Measurements from ENCODE around the gene BATF2.

BATF2 gene

GRCh38 chr11:64959498-64959897 is 37.3 kb downstream of the BATF2 start:
- Histone ChIP-seq H3K4me3 (ENCODE audit: low read depth, low read length) (no peak overlapping the region), H3K79me1 (ENCODE audit: low read length) (no peaks in the 10 kb centered on the region), H2BK5ac (ENCODE audit: low read depth, low read length, poor library complexity) (no peak overlapping the region), H4K12ac (ENCODE audit: low read depth, low read length) (no peak overlapping the region), H2BK12ac (ENCODE audit: low read length) (no peak overlapping the region), H4K8ac (ENCODE audit: low read depth, low read length) (no peak overlapping the region), H3K14ac (ENCODE audit: low read length) (no peak overlapping the region), H4K91ac (ENCODE audit: low read depth, low read length) (no peak overlapping the region), H2AK5ac (ENCODE audit: low read length) (no peak overlapping the region), H2AFZ (ENCODE audit: insufficient read depth, low read length, poor library complexity) (no peak overlapping the region), H3K18ac (ENCODE audit: low read length) (no peak overlapping the region), H3K4ac (ENCODE audit: low read depth, low read length) (no peak overlapping the region), H3K9me3 (ENCODE audit: insufficient read depth, low read depth, low read length) (no peaks in the 10 kb centered on the region), H3K4me2 (ENCODE audit: low read length) (no peak overlapping the region), H2BK120ac (ENCODE audit: insufficient read depth, low read length, poor library complexity) (no peak overlapping the region), H3K79me2 (ENCODE audit: control insufficient read depth, insufficient read depth, low read length, poor library complexity) (no peaks in the 10 kb centered on the region), H3K4me1 (ENCODE audit: control insufficient read depth in 1 of 2, insufficient read depth in 2 of 2, low read length in 2 of 2) (no peaks in the 10 kb centered on the region), H3K23ac (ENCODE audit: low read length) (no peak overlapping the region), H3K27me3 (ENCODE audit: insufficient read depth, low read length) (no peaks in the 10 kb centered on the region), H3K27ac (ENCODE audit: low read depth, low read length) (no peak overlapping the region), H3K9ac (ENCODE audit: low read length) (no peak overlapping the region), H3K36me3 (ENCODE audit: control insufficient read depth in 1 of 2, insufficient read depth in 2 of 2, low read length in 2 of 2) (no peaks in the 10 kb centered on the region)
- WGBS (ENCODE audit: extremely low coverage, insufficient coverage, insufficient read length) = no CpG with 5 or more reads among the region's 3 CpGs
- no peak for DNase-seq

- DNase-seq = no peak
- Histone ChIP-seq H2AK5ac (ENCODE audit: low read length) (no peak overlapping the region), H2BK5ac (ENCODE audit: low read depth, low read length, poor library complexity) (no peak overlapping the region), H3K9me3 (ENCODE audit: insufficient read depth, low read depth, low read length) (no peaks in the 10 kb centered on the region), H3K9ac (ENCODE audit: low read length) (no peak overlapping the region), H4K91ac (ENCODE audit: low read depth, low read length) (no peak overlapping the region), H3K4me2 (ENCODE audit: low read length) (no peak overlapping the region), H3K36me3 (ENCODE audit: control insufficient read depth in 1 of 2, insufficient read depth in 2 of 2, low read length in 2 of 2) (no peaks in the 10 kb centered on the region), H3K4ac (ENCODE audit: low read depth, low read length) (no peak overlapping the region), H4K12ac (ENCODE audit: low read depth, low read length) (no peak overlapping the region), H3K27ac (ENCODE audit: low read depth, low read length) (no peak overlapping the region), H3K79me1 (ENCODE audit: low read length) (no peaks in the 10 kb centered on the region), H3K14ac (ENCODE audit: low read length) (no peak overlapping the region), H2AFZ (ENCODE audit: insufficient read depth, low read length, poor library complexity) (no peak overlapping the region), H2BK120ac (ENCODE audit: insufficient read depth, low read length, poor library complexity) (no peak overlapping the region), H3K27me3 (ENCODE audit: insufficient read depth, low read length) (no peaks in the 10 kb centered on the region), H3K4me3 (ENCODE audit: low read depth, low read length) (no peak overlapping the region), H4K8ac (ENCODE audit: low read depth, low read length) (no peak overlapping the region), H3K23ac (ENCODE audit: low read length) (no peak overlapping the region), H3K18ac (ENCODE audit: low read length) (no peak overlapping the region), H2BK12ac (ENCODE audit: low read length) (no peak overlapping the region), H3K79me2 (ENCODE audit: control insufficient read depth, insufficient read depth, low read length, poor library complexity) (no peaks in the 10 kb centered on the region), H3K4me1 (ENCODE audit: control insufficient read depth in 1 of 2, insufficient read depth in 2 of 2, low read length in 2 of 2) (no peaks in the 10 kb centered on the region)
- no CpG with 5 or more reads among the region's 5 CpGs for WGBS (ENCODE audit: extremely low coverage, insufficient coverage, insufficient read length)
Measured at GRCh38 chr11:64954201-64954600, 42.6 kb downstream of the BATF2 start.

GRCh38 chr11:64951529-64951928 is 45.2 kb downstream of the BATF2 start:
- H3K4me2 ChIP-seq (ENCODE audit: low read length) = no peak overlapping the region
- no peak overlapping the region for H2AK5ac ChIP-seq (ENCODE audit: low read length)
- H3K4ac ChIP-seq (ENCODE audit: low read depth, low read length) = no peak overlapping the region
- no peak overlapping the region for H3K4me3 ChIP-seq (ENCODE audit: low read depth, low read length)
- H3K18ac ChIP-seq (ENCODE audit: low read length) = no peak overlapping the region
- H2AFZ ChIP-seq (ENCODE audit: insufficient read depth, low read length, poor library complexity) = no peak overlapping the region
- H3K23ac ChIP-seq (ENCODE audit: low read length) = no peak overlapping the region
- no peak overlapping the region for H4K8ac ChIP-seq (ENCODE audit: low read depth, low read length)
- no peak overlapping the region for H2BK5ac ChIP-seq (ENCODE audit: low read depth, low read length, poor library complexity)
- WGBS (ENCODE audit: extremely low coverage, insufficient coverage, insufficient read length) = no CpG with 5 or more reads among the region's 4 CpGs
- H3K36me3 ChIP-seq (ENCODE audit: control insufficient read depth in 1 of 2, insufficient read depth in 2 of 2, low read length in 2 of 2) = no peaks in the 10 kb centered on the region
- no peak overlapping the region for H2BK120ac ChIP-seq (ENCODE audit: insufficient read depth, low read length, poor library complexity)
- H3K79me2 ChIP-seq (ENCODE audit: control insufficient read depth, insufficient read depth, low read length, poor library complexity) = no peaks in the 10 kb centered on the region
- H3K27me3 ChIP-seq (ENCODE audit: insufficient read depth, low read length) = no peaks in the 10 kb centered on the region
- H4K12ac ChIP-seq (ENCODE audit: low read depth, low read length) = no peak overlapping the region
- H3K4me1 ChIP-seq (ENCODE audit: control insufficient read depth in 1 of 2, insufficient read depth in 2 of 2, low read length in 2 of 2) = no peaks in the 10 kb centered on the region
- no peak overlapping the region for H3K27ac ChIP-seq (ENCODE audit: low read depth, low read length)
- no peak overlapping the region for H4K91ac ChIP-seq (ENCODE audit: low read depth, low read length)
- DNase-seq = no peak
- H3K9me3 ChIP-seq (ENCODE audit: insufficient read depth, low read depth, low read length) = no peaks in the 10 kb centered on the region
- H3K14ac ChIP-seq (ENCODE audit: low read length) = no peak overlapping the region
- no peaks in the 10 kb centered on the region for H3K79me1 ChIP-seq (ENCODE audit: low read length)
- H3K9ac ChIP-seq (ENCODE audit: low read length) = no peak overlapping the region
- H2BK12ac ChIP-seq (ENCODE audit: low read length) = no peak overlapping the region

GRCh38 chr11:64947208-64947814 is 49.5 kb downstream of the BATF2 start:
- no peak overlapping the region for H3K4me2 ChIP-seq (ENCODE audit: low read length)
- H2BK120ac ChIP-seq (ENCODE audit: insufficient read depth, low read length, poor library complexity) = no peak overlapping the region

More at GRCh38 chr11:64947208-64947814, 49.5 kb downstream of the BATF2 start:
- no peaks in the 10 kb centered on the region for H3K36me3 ChIP-seq (ENCODE audit: control insufficient read depth in 1 of 2, insufficient read depth in 2 of 2, low read length in 2 of 2)
- H3K4me1 ChIP-seq (ENCODE audit: control insufficient read depth in 1 of 2, insufficient read depth in 2 of 2, low read length in 2 of 2) = no peaks in the 10 kb centered on the region
- no peaks in the 10 kb centered on the region for H3K9me3 ChIP-seq (ENCODE audit: insufficient read depth, low read depth, low read length)
- H4K8ac ChIP-seq (ENCODE audit: low read depth, low read length) = no peak overlapping the region
- no peak overlapping the region for H2BK5ac ChIP-seq (ENCODE audit: low read depth, low read length, poor library complexity)
- no peak overlapping the region for H3K18ac ChIP-seq (ENCODE audit: low read length)
- no peak overlapping the region for H4K12ac ChIP-seq (ENCODE audit: low read depth, low read length)
- no peak overlapping the region for H2BK12ac ChIP-seq (ENCODE audit: low read length)
- H3K4ac ChIP-seq (ENCODE audit: low read depth, low read length) = no peak overlapping the region
- no peak overlapping the region for H3K23ac ChIP-seq (ENCODE audit: low read length)
- no peak overlapping the region for H3K27ac ChIP-seq (ENCODE audit: low read depth, low read length)
- no peak overlapping the region for H2AFZ ChIP-seq (ENCODE audit: insufficient read depth, low read length, poor library complexity)
- no peak overlapping the region for H3K14ac ChIP-seq (ENCODE audit: low read length)
- no peak overlapping the region for H2AK5ac ChIP-seq (ENCODE audit: low read length)
- no peaks in the 10 kb centered on the region for H3K79me1 ChIP-seq (ENCODE audit: low read length)
- no peak overlapping the region for H3K9ac ChIP-seq (ENCODE audit: low read length)
- H3K27me3 ChIP-seq (ENCODE audit: insufficient read depth, low read length) = peaks cover 2% of the 10 kb centered on the region
- H3K79me2 ChIP-seq (ENCODE audit: control insufficient read depth, insufficient read depth, low read length, poor library complexity) = no peaks in the 10 kb centered on the region
- no CpG with 5 or more reads among the region's 5 CpGs for WGBS (ENCODE audit: extremely low coverage, insufficient coverage, insufficient read length)
- no peak overlapping the region for H4K91ac ChIP-seq (ENCODE audit: low read depth, low read length)
- H3K4me3 ChIP-seq (ENCODE audit: low read depth, low read length) = no peak overlapping the region
- DNase-seq = peak in 1 of 2 donors; percentile 15

All from trophoblast cell (in vitro differentiated cells and primary cell).